ENCODE results near the gene DYSF.

DNA sequence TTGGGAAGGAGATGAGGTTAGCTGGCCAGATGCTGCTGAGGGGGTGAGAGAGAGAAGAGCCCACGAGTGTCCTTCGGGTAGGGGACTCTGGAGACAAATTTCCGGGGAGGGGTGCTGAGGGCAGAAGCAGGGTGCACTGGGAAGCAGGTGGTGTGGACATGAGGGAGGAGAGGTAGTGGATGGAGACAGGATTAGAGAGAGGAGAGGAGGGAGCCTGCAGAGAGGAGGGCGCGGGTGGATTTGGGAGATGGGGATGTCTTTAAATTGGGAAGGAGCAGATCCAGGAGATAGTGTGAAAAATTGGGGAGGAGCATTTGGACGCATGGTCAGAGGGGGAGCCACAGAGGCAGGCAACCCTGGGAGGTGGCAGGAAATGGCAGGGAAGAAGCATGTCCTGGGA lies 154.7 kb downstream of the DYSF start:
- TF ChIP-seq, protein P1, sequence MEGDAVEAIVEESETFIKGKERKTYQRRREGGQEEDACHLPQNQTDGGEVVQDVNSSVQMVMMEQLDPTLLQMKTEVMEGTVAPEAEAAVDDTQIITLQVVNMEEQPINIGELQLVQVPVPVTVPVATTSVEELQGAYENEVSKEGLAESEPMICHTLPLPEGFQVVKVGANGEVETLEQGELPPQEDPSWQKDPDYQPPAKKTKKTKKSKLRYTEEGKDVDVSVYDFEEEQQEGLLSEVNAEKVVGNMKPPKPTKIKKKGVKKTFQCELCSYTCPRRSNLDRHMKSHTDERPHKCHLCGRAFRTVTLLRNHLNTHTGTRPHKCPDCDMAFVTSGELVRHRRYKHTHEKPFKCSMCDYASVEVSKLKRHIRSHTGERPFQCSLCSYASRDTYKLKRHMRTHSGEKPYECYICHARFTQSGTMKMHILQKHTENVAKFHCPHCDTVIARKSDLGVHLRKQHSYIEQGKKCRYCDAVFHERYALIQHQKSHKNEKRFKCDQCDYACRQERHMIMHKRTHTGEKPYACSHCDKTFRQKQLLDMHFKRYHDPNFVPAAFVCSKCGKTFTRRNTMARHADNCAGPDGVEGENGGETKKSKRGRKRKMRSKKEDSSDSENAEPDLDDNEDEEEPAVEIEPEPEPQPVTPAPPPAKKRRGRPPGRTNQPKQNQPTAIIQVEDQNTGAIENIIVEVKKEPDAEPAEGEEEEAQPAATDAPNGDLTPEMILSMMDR (IDR thresholded peaks at IDR 0.05) = no peak
- no peak for TF ChIP-seq POLR2A (IDR thresholded peaks at IDR 0.05)
- no peak for TF ChIP-seq POLR2AphosphoS5 (IDR thresholded peaks at IDR 0.05)
- TF ChIP-seq EP300 (IDR thresholded peaks at IDR 0.05) = no peak
